HCT116 (cell line): ENCODE data around the gene ABCC9. TPM values are rescaled to one million over a fixed set of nuclear protein-coding genes. Genes with fewer than 3 reads are reported as not detected.

Experiments
- ATAC-seq: fragments of 200-7000 bp; cut with Tn5 transposase; 2 replicates; pipeline ENCODE4 v1.9.1; 2020; ENCODE audit warnings: mild to moderate bottlenecking, moderate library complexity
- BruUV-seq: library from RNA; stranded (reverse); fragments of 400-500 nt; replicated peaks from 2 replicates; lab custom pipeline; 2021; lab: Mats Ljungman, UMichigan
- CTCF ChIA-PET: fragments of 300-600 bp; sonication (Branson Sonifier 250); formaldehyde crosslinking; loops from one replicate; lab custom pipeline; 2021; ENCODE audit warnings: antibody characterized with exemption; lab: Charles Lee
- POLR2A ChIA-PET: fragments of 300-600, 350-600 bp; sonication (Branson Sonifier 250); formaldehyde crosslinking; loops from one replicate; lab custom pipeline; 2021; ENCODE audit warnings: antibody characterized with exemption; lab: Charles Lee
- RAD21 ChIA-PET, 2 experiments: fragments of 300-600 bp; sonication (Branson Sonifier 250); formaldehyde crosslinking; loops; one replicate each; lab custom pipeline; 2023; ENCODE audit warnings: low total read pairs in 2 of 2; ENCODE audit not compliant: uncharacterized antibody in 2 of 2, unreplicated experiment in 2 of 2, low non-redundant PET in 1 of 2; lab: Charles Lee
- DNase-seq: peaks from one replicate; pipeline ENCODE4 v3.0.0-alpha.2; 2010; ENCODE audit warnings: low read depth, low spot score
- H2AFZ ChIP-seq: fragments of 200-600 bp; shearing (Covaris generic), sonication (generic); 2 replicates; pipeline ENCODE4 v1.6.1; 2017; ENCODE audit warnings: low read depth, mixed run types, mixed read lengths, antibody characterized with exemption, low read length; ENCODE audit not compliant: poor library complexity, severe bottlenecking
- H3K27ac ChIP-seq: 2 replicates; pipeline ENCODE4 v1.5.1; 2012; ENCODE audit warnings: low read depth, low read length
- H3K27me3 ChIP-seq: fragments of 200-600 bp; sonication (generic); 2 replicates; pipeline ENCODE4 v1.6.1; 2016; ENCODE audit warnings: mixed run types, low read length, mixed read lengths; ENCODE audit not compliant: insufficient read depth
- H3K36me3 ChIP-seq, 2 experiments: fragments of 200-500 bp in 1 of 2; fragments of 200-600 bp in 1 of 2; sonication (Bioruptor generic) in 1 of 2; sonication (generic) in 1 of 2; 2 replicates each; pipeline versions ENCODE4 v1.5.1 to v1.6.1; 2014 to 2016; ENCODE audit warnings: low read length in 2 of 2, inconsistent platforms in 1 of 2, mixed read lengths in 1 of 2, mixed run types in 1 of 2; ENCODE audit not compliant: insufficient read depth in 2 of 2, control insufficient read depth in 1 of 2
- H3K4me1 ChIP-seq, 2 experiments: fragments of 200-600 bp in 1 of 2; sonication (generic) in 1 of 2; 2 replicates each; pipeline versions ENCODE4 v1.5.1 to v1.6.1; 2012 to 2017; ENCODE audit warnings: low read length in 2 of 2, inconsistent platforms in 1 of 2, mild to moderate bottlenecking in 1 of 2, mixed read lengths in 1 of 2, mixed run types in 1 of 2, moderate library complexity in 1 of 2; ENCODE audit not compliant: insufficient read depth in 2 of 2, control insufficient read depth in 1 of 2
- H3K4me2 ChIP-seq: fragments of 200-600 bp; sonication (generic); 2 replicates; pipeline ENCODE4 v1.6.1; 2017; ENCODE audit warnings: mixed run types, low read length, mixed read lengths
- H3K4me3 ChIP-seq, 2 experiments: fragments of 200-600 bp in 1 of 2; sonication (generic) in 1 of 2; replicated peaks in 1 of 2; 2 replicates each; pipeline ENCODE4 v1.5.1; 2011 to 2016; ENCODE audit warnings: low read length in 2 of 2, control low read depth in 1 of 2, low read depth in 1 of 2, mild to moderate bottlenecking in 1 of 2, mixed read lengths in 1 of 2, mixed run types in 1 of 2
- H3K79me2 ChIP-seq: fragments of 200-600 bp; sonication (generic); 2 replicates; pipeline ENCODE4 v1.6.1; 2017; ENCODE audit warnings: mild to moderate bottlenecking, mixed run types, low read length, moderate library complexity, mixed read lengths; ENCODE audit not compliant: insufficient read depth
- H3K9ac ChIP-seq: fragments of 200-600 bp; sonication (generic); 2 replicates; pipeline ENCODE4 v1.6.1; 2016; ENCODE audit warnings: low read length, mixed read lengths
- H3K9me2 ChIP-seq: fragments of 200-600 bp; sonication (generic), shearing (Covaris generic); 2 replicates; pipeline ENCODE4 v1.6.1; 2017; ENCODE audit warnings: mixed run types, mild to moderate bottlenecking, moderate library complexity; ENCODE audit not compliant: insufficient read depth
- H3K9me3 ChIP-seq, 2 experiments: fragments of 200-500 bp in 1 of 2; fragments of 200-600 bp in 1 of 2; sonication (Bioruptor generic) in 1 of 2; sonication (generic) in 1 of 2; 2 replicates each; pipeline ENCODE4 v1.6.1; 2014 to 2017; ENCODE audit warnings: low read length in 2 of 2, mixed read lengths in 2 of 2, inconsistent platforms in 1 of 2, low read depth in 1 of 2, mild to moderate bottlenecking in 1 of 2, mixed run types in 1 of 2, moderate library complexity in 1 of 2; ENCODE audit not compliant: control insufficient read depth in 1 of 2, insufficient read depth in 1 of 2
- H4K20me1 ChIP-seq: fragments of 200-600 bp; sonication (generic), shearing (Covaris generic); 2 replicates; pipeline ENCODE4 v1.6.1; 2017; ENCODE audit warnings: mixed run types, mild to moderate bottlenecking, moderate library complexity; ENCODE audit not compliant: insufficient read depth
- EGR1 ChIP-seq: IDR thresholded peaks from 2 replicates; pipeline ENCODE4 v1.6.1; 2012; ENCODE audit warnings: low read depth
- EZH2 ChIP-seq: fragments of 200-600 bp; sonication (generic); IDR thresholded peaks from 2 replicates; pipeline ENCODE4 v1.6.1; 2017; ENCODE audit warnings: antibody characterized with exemption, mixed run types
- FOSL1 ChIP-seq: IDR thresholded peaks from 2 replicates; pipeline ENCODE4 v1.6.1; 2012; ENCODE audit warnings: low read depth
- POLR2A ChIP-seq: IDR thresholded peaks from 2 replicates; pipeline ENCODE4 v1.7.0; 2011; ENCODE audit warnings: borderline replicate concordance; ENCODE audit not compliant: insufficient read depth, insufficient read length; ENCODE audit errors: extremely low read depth
- RAD21 ChIP-seq: IDR thresholded peaks from 2 replicates; pipeline ENCODE4 v1.6.1; 2012; ENCODE audit warnings: low read depth, mild to moderate bottlenecking
- SIN3A ChIP-seq: IDR thresholded peaks from 2 replicates; pipeline ENCODE4 v1.6.1; 2012; ENCODE audit warnings: low read depth
- SRF ChIP-seq: IDR thresholded peaks from 2 replicates; pipeline ENCODE4 v1.6.1; 2012; ENCODE audit warnings: low read depth
- YY1 ChIP-seq: IDR thresholded peaks from 2 replicates; pipeline ENCODE4 v1.6.1; 2011; ENCODE audit warnings: low read length, low read depth, moderate library complexity, mild to moderate bottlenecking; ENCODE audit not compliant: insufficient replicate concordance; ENCODE audit errors: extremely low read depth
- intact Hi-C: fragments of 100-400 bp; cut with micrococcal nuclease; formaldehyde crosslinking; loops from 2 replicates; pipeline ENCODE4 v1.10.0; 2022
- total RNA-seq: library from RNA; stranded (reverse); gene quantifications from one replicate; pipeline ENCODE4 v1.2.1, GENCODE V29; 2021; ENCODE audit not compliant: unreplicated experiment
- TF ChIP-seq, protein P1 (sequence below): IDR thresholded peaks from 2 replicates; pipeline ENCODE4 v1.6.1; 2011; ENCODE audit warnings: mild to moderate bottlenecking, low read length, moderate library complexity; ENCODE audit not compliant: insufficient replicate concordance; ENCODE audit errors: extremely low read depth
- TF ChIP-seq, protein P2 (sequence below), 3 experiments: fragments of 200-600 bp in 1 of 3; sonication (generic) in 1 of 3; IDR thresholded peaks in 2 of 3; conservative IDR thresholded peaks in 1 of 3; 2 replicates each; pipeline ENCODE4 v1.5.1; 2012 to 2017; ENCODE audit warnings: low read depth in 2 of 3, low read length in 2 of 3, antibody characterized with exemption in 1 of 3, borderline replicate concordance in 1 of 3, control low read depth in 1 of 3, mild to moderate bottlenecking in 1 of 3, mixed read lengths in 1 of 3, mixed run types in 1 of 3, moderate library complexity in 1 of 3; ENCODE audit not compliant: insufficient read depth in 1 of 3
- TF ChIP-seq, protein P3 (sequence below): IDR thresholded peaks from 2 replicates; pipeline ENCODE4 v1.6.1; 2012

Gene ABCC9
- total RNA-seq, 1 experiment from 2014 or later: 0.05 TPM

DNA sequence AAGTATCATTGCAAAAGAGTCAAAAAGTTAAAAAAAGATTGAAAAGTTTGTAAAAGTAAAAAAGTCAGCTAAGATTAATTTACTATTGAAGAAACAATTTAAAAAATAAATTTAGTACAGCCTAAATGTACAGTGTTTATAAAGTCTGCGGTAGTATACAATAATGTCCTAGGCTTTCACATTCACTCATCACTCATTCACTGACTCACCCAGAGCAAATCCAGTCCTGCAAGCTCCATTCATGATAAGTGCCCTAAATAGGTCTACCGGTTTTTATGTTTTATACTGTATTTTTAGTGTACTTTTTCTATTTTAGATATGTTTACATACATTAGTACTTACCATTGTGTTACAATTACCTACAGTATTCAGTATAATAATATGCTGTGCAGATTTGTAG is 43.9 kb upstream of the ABCC9 start:
- Histone ChIP-seq H3K4me1 (no peaks in the 10 kb centered on the region), H3K79me2 (no peaks in the 10 kb centered on the region), H2AFZ (no peak overlapping the region), H3K4me3 (no peak overlapping the region), H3K27ac (no peak overlapping the region), H3K9ac (no peak overlapping the region), H3K4me2 (no peak overlapping the region), H3K36me3 (no peaks in the 10 kb centered on the region), H3K9me3 (no peaks in the 10 kb centered on the region), H4K20me1 (no peaks in the 10 kb centered on the region), H3K27me3 (peaks cover 6% of the 10 kb centered on the region; the same call in 1 of the 2 replicates), H3K9me2 (no peaks in the 10 kb centered on the region)
- intact Hi-C loops: no loop called here
- ATAC-seq (no peak), DNase-seq (no peak)
- BruUV-seq: no TSS peak
- TF ChIP-seq RAD21 (no peak), POLR2A (no peak), EGR1 (no peak), SRF (no peak), FOSL1 (no peak), EZH2 (no peak), SIN3A (no peak), YY1 (no peak)
- TF ChIP-seq, protein P1, sequence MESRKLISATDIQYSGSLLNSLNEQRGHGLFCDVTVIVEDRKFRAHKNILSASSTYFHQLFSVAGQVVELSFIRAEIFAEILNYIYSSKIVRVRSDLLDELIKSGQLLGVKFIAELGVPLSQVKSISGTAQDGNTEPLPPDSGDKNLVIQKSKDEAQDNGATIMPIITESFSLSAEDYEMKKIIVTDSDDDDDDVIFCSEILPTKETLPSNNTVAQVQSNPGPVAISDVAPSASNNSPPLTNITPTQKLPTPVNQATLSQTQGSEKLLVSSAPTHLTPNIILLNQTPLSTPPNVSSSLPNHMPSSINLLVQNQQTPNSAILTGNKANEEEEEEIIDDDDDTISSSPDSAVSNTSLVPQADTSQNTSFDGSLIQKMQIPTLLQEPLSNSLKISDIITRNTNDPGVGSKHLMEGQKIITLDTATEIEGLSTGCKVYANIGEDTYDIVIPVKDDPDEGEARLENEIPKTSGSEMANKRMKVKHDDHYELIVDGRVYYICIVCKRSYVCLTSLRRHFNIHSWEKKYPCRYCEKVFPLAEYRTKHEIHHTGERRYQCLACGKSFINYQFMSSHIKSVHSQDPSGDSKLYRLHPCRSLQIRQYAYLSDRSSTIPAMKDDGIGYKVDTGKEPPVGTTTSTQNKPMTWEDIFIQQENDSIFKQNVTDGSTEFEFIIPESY: no peak
- TF ChIP-seq, protein P2, sequence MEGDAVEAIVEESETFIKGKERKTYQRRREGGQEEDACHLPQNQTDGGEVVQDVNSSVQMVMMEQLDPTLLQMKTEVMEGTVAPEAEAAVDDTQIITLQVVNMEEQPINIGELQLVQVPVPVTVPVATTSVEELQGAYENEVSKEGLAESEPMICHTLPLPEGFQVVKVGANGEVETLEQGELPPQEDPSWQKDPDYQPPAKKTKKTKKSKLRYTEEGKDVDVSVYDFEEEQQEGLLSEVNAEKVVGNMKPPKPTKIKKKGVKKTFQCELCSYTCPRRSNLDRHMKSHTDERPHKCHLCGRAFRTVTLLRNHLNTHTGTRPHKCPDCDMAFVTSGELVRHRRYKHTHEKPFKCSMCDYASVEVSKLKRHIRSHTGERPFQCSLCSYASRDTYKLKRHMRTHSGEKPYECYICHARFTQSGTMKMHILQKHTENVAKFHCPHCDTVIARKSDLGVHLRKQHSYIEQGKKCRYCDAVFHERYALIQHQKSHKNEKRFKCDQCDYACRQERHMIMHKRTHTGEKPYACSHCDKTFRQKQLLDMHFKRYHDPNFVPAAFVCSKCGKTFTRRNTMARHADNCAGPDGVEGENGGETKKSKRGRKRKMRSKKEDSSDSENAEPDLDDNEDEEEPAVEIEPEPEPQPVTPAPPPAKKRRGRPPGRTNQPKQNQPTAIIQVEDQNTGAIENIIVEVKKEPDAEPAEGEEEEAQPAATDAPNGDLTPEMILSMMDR (IDR thresholded peaks at IDR 0.05 in 2 of 3, conservative IDR thresholded peaks at IDR 0.05 in 1 of 3; ENCODE audit: borderline replicate concordance in 1 of 3, insufficient read depth in 1 of 3, low read depth in 2 of 3, low read length in 2 of 3): no peak
- TF ChIP-seq, protein P3, sequence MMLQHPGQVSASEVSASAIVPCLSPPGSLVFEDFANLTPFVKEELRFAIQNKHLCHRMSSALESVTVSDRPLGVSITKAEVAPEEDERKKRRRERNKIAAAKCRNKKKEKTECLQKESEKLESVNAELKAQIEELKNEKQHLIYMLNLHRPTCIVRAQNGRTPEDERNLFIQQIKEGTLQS: no peak
- ChIA-PET RAD21 (no interaction called here), CTCF (interaction anchor here (1.6 kb wide), 1 partner anchor 287 kb away, joined by 7 read pairs; no protein-coding TSS in a partner anchor), POLR2A (no interaction called here)
